ENCODE results near the gene SHISA4. TPM values are rescaled to one million over a fixed set of nuclear protein-coding genes. Genes with fewer than 3 reads are reported as not detected.

Gene SHISA4
- total RNA-seq, 6 donors from 2014 or later, result 4.6 to 20.9 (median 11.8) TPM

DNA sequence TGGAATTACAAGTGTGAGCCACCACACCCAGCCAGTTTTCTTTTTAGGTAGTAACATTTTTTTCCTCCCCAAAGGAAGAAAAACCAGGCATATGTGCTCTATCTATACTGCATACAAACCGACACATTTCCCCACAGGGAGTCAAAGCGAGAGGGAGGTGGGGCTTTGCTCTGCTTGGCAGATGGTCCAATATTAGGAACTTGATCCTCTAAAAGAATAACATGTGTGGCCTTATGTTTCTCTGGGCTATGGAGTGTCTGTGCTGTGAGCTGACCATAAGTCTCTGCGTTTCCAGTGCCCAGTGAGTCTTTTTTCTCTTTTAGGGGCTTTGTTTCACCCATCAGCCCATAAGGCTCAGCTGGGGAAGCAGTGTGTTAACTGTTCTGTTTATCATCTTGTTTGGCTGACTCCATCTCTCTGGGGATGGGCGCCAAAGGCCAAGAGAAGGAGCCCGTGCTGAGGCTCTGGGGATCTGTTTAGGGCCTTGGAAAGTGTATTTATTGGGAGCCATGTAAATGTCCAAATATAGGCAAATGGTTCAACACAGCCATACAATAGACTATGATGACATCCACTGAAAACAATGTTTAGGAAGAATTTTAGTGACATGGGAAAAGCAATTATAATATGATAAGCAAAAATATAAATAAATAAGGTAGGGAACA, 37.4 kb downstream of the SHISA4 start:
- ATAC-seq (ENCODE audit: low FRiP score in 2 of 2) (no peak), DNase-seq (no peak)
- H3K27ac ChIP-seq, result peak overlapping the region in 1 of 4 donors; percentile 16
- H3K27me3 ChIP-seq, result no peaks in the 10 kb centered on the region
- H3K4me3 ChIP-seq, result no peak overlapping the region
- H3K36me3 ChIP-seq, result no peaks in the 10 kb centered on the region
- TF ChIP-seq, protein P1, sequence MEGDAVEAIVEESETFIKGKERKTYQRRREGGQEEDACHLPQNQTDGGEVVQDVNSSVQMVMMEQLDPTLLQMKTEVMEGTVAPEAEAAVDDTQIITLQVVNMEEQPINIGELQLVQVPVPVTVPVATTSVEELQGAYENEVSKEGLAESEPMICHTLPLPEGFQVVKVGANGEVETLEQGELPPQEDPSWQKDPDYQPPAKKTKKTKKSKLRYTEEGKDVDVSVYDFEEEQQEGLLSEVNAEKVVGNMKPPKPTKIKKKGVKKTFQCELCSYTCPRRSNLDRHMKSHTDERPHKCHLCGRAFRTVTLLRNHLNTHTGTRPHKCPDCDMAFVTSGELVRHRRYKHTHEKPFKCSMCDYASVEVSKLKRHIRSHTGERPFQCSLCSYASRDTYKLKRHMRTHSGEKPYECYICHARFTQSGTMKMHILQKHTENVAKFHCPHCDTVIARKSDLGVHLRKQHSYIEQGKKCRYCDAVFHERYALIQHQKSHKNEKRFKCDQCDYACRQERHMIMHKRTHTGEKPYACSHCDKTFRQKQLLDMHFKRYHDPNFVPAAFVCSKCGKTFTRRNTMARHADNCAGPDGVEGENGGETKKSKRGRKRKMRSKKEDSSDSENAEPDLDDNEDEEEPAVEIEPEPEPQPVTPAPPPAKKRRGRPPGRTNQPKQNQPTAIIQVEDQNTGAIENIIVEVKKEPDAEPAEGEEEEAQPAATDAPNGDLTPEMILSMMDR (IDR thresholded peaks at IDR 0.05), result no peak
- TF ChIP-seq EP300 (IDR thresholded peaks at IDR 0.05) (no peak), POLR2AphosphoS5 (IDR thresholded peaks at IDR 0.05) (no peak), POLR2A (IDR thresholded peaks at IDR 0.05) (no peak)
- no peaks in the 10 kb centered on the region for H3K4me1 ChIP-seq
- 76 to 80% methylated on average over 5 of the region's 5 CpGs for WGBS, 2 donors
- H3K9me3 ChIP-seq, result no peaks in the 10 kb centered on the region

GRCh38 chr1:201928266-201928665, 39.6 kb downstream of the SHISA4 start:
- H3K4me3 ChIP-seq, result no peak overlapping the region
- DNase-seq (no peak), ATAC-seq (ENCODE audit: low FRiP score in 2 of 2) (no peak)
- TF ChIP-seq POLR2A (IDR thresholded peaks at IDR 0.05), result no peak
- TF ChIP-seq POLR2AphosphoS5 (IDR thresholded peaks at IDR 0.05), result no peak
- TF ChIP-seq, protein P1 (IDR thresholded peaks at IDR 0.05), result no peak
- no peak for TF ChIP-seq EP300 (IDR thresholded peaks at IDR 0.05)
- H3K4me1 ChIP-seq, result no peaks in the 10 kb centered on the region
- no peaks in the 10 kb centered on the region for H3K9me3 ChIP-seq
- H3K27ac ChIP-seq, result no peak overlapping the region
- H3K27me3 ChIP-seq, result no peaks in the 10 kb centered on the region
- WGBS, 2 donors, result 83 to 98% methylated on average over 3 of the region's 3 CpGs
- H3K36me3 ChIP-seq, result no peaks in the 10 kb centered on the region

GRCh38 chr1:201930137-201930536, 41.4 kb downstream of the SHISA4 start:
- Histone ChIP-seq H3K36me3 (no peaks in the 10 kb centered on the region), H3K27me3 (no peaks in the 10 kb centered on the region), H3K9me3 (no peaks in the 10 kb centered on the region), H3K4me1 (peaks cover 0 to 4% (median 0%) of the 10 kb centered on the region in 4 donors), H3K4me3 (no peak overlapping the region), H3K27ac (no peak overlapping the region)
- 85 to 89% methylated on average over 4 of the region's 4 CpGs for WGBS, 2 donors
- no peak for ATAC-seq (ENCODE audit: low FRiP score in 2 of 2)
- DNase-seq, result no peak
- TF ChIP-seq POLR2A (IDR thresholded peaks at IDR 0.05), result no peak
- TF ChIP-seq, protein P1 (IDR thresholded peaks at IDR 0.05), result no peak
- no peak for TF ChIP-seq EP300 (IDR thresholded peaks at IDR 0.05)
- no peak for TF ChIP-seq POLR2AphosphoS5 (IDR thresholded peaks at IDR 0.05)

- H3K27me3 ChIP-seq, result no peaks in the 10 kb centered on the region
- DNase-seq (no peak), ATAC-seq (ENCODE audit: low FRiP score in 2 of 2) (no peak)
- 62 to 66% methylated on average over 5 of the region's 5 CpGs for WGBS, 2 donors
- H3K27ac ChIP-seq, result no peak overlapping the region
- peaks cover 0 to 4% (median 0%) of the 10 kb centered on the region in 4 donors for H3K4me1 ChIP-seq
- no peaks in the 10 kb centered on the region for H3K36me3 ChIP-seq
- H3K4me3 ChIP-seq, result no peak overlapping the region
- no peak for TF ChIP-seq EP300 (IDR thresholded peaks at IDR 0.05)
- TF ChIP-seq POLR2AphosphoS5 (IDR thresholded peaks at IDR 0.05), result no peak
- no peak for TF ChIP-seq POLR2A (IDR thresholded peaks at IDR 0.05)
- TF ChIP-seq, protein P1 (IDR thresholded peaks at IDR 0.05), result no peak
- H3K9me3 ChIP-seq, result no peaks in the 10 kb centered on the region
These were observed 42.1 kb downstream of the SHISA4 start for GRCh38 chr1:201930803-201931202.

Measured in upper lobe of left lung (tissue), 6 donors.